Measurements from ENCODE around the gene CLASP1. TPM values are rescaled to one million over a fixed set of nuclear protein-coding genes. Genes with fewer than 3 reads are reported as not detected.

The CLASP1 gene
- total RNA-seq, 4 donors from 2014 or later = 14.1 to 110 (median 55.9) TPM

DNA sequence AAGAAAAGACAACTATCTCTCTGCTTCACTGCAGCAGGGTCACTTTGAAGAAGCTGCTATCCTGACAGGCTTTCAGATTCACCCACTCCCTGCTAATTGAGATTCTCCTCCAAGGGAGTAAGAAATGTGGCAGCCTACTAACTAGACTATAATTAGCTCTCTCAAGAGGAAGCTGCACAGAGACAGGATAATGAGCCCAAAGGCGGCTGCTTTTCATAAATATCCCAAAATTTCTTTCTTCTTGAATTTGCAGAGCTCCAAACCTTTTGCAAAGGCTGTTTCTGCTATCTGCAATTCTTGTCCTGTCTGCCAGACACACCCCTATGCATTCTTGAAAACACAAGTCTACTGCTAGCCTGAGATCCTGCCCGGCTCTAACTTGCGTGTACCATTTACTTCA, 172.6 kb downstream of the CLASP1 start:
- H3K9me3 ChIP-seq = no peaks in the 10 kb centered on the region
- no peaks in the 10 kb centered on the region for H3K4me1 ChIP-seq
- intact Hi-C loops (cut with DNase I; ENCODE audit: low total_unique reads) = no loop called here
- DNase-seq = no peak
- no peaks in the 10 kb centered on the region for H3K36me3 ChIP-seq
- H3K27ac ChIP-seq = no peak overlapping the region
- H3K27me3 ChIP-seq = no peaks in the 10 kb centered on the region
- no peak overlapping the region for H3K4me3 ChIP-seq
- TF ChIP-seq POLR2A (IDR thresholded peaks at IDR 0.05) = no peak
- TF ChIP-seq, protein P1, sequence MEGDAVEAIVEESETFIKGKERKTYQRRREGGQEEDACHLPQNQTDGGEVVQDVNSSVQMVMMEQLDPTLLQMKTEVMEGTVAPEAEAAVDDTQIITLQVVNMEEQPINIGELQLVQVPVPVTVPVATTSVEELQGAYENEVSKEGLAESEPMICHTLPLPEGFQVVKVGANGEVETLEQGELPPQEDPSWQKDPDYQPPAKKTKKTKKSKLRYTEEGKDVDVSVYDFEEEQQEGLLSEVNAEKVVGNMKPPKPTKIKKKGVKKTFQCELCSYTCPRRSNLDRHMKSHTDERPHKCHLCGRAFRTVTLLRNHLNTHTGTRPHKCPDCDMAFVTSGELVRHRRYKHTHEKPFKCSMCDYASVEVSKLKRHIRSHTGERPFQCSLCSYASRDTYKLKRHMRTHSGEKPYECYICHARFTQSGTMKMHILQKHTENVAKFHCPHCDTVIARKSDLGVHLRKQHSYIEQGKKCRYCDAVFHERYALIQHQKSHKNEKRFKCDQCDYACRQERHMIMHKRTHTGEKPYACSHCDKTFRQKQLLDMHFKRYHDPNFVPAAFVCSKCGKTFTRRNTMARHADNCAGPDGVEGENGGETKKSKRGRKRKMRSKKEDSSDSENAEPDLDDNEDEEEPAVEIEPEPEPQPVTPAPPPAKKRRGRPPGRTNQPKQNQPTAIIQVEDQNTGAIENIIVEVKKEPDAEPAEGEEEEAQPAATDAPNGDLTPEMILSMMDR (IDR thresholded peaks at IDR 0.05) = no peak

DNA sequence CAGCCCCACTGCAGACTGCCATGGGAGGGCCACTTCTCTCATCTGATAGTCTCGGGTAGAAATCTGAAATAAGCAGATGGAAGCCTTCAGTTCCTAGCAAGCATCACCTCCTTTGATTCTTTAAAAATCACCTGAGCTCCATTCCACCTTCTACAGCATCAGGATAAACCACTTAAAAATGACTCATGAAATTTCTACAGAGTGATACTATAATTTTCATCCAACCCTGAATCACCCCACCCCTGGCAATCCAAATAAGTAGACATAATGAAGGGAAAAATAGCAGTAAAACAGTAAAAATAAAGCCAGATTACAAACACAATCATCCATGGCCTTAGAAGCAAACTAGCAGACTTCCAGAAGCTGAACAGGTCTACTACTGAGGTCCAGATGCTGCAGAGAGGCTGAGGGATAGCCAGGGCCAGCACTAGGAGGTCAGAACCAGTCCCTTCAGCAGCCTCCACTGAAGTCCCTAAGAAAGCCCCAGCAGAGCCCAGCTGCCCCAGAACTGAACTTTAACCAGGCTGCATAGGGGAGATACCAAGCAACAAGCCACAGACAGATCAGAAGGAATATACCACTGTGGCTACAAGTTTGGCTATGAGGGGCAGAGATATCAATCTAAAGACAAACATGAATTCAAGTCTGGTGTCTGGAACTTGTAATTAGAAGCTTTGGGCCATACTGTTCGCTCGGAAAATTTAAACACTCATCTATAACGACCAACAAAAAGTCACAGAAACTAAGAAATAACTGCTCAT, 173.3 kb downstream of the CLASP1 start:
- no peaks in the 10 kb centered on the region for H3K27me3 ChIP-seq
- no peaks in the 10 kb centered on the region for H3K9me3 ChIP-seq
- TF ChIP-seq, protein P1 (IDR thresholded peaks at IDR 0.05) = no peak
- no peak for TF ChIP-seq POLR2A (IDR thresholded peaks at IDR 0.05)
- H3K4me3 ChIP-seq = no peak overlapping the region
- no peaks in the 10 kb centered on the region for H3K4me1 ChIP-seq
- intact Hi-C loops (cut with DNase I; ENCODE audit: low total_unique reads) = no loop called here
- no peaks in the 10 kb centered on the region for H3K36me3 ChIP-seq
- H3K27ac ChIP-seq = no peak overlapping the region
- DNase-seq = no peak

- no peaks in the 10 kb centered on the region for H3K4me1 ChIP-seq
- DNase-seq = no peak
- no peak for TF ChIP-seq POLR2A (IDR thresholded peaks at IDR 0.05)
- TF ChIP-seq, protein P1 (IDR thresholded peaks at IDR 0.05) = no peak
- intact Hi-C loops (cut with DNase I; ENCODE audit: low total_unique reads) = no loop called here
- no peaks in the 10 kb centered on the region for H3K27me3 ChIP-seq
- no peak overlapping the region for H3K4me3 ChIP-seq
- no peaks in the 10 kb centered on the region for H3K36me3 ChIP-seq
- no peaks in the 10 kb centered on the region for H3K9me3 ChIP-seq
- H3K27ac ChIP-seq = no peak overlapping the region
Measured at GRCh38 chr2:121473512-121473911, 175.8 kb downstream of the CLASP1 start.

DNA sequence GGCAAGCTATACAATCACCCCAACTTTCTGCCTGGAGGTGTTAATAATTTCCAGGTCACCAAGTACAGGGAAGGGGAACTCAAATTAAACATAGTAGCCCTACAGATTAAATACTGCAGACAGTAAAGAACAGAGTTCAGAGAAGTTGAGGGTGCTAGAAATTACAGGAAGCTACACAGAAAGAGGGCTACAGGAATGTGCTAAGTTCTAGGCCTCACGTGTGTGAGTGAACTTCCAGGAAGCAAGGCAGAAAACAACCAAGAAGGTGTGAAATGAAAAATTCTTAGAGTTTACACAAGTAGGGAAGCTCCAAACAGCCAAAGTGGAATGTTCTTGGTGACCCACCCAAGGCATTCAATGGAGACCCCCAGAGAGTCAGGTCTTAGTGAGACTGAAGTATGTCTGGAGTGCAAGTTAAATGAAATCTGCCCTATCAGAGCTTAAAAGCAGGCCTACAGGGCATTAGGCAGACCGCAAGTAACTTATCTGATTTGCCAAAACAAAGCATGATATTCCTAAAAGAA, 176.7 kb downstream of the CLASP1 start:
- TF ChIP-seq, protein P1 (IDR thresholded peaks at IDR 0.05) = no peak
- TF ChIP-seq POLR2A (IDR thresholded peaks at IDR 0.05) = no peak
- intact Hi-C loops (cut with DNase I; ENCODE audit: low total_unique reads) = no loop called here

More for the DNA sequence above, 176.7 kb downstream of the CLASP1 start:
- DNase-seq = no peak
- Histone ChIP-seq H3K9me3 (no peaks in the 10 kb centered on the region), H3K4me3 (no peak overlapping the region), H3K36me3 (no peaks in the 10 kb centered on the region), H3K27ac (no peak overlapping the region), H3K4me1 (no peaks in the 10 kb centered on the region), H3K27me3 (no peaks in the 10 kb centered on the region)
